GM10266 (cell line): ENCODE data around the gene MAGEA2.
"Not testable (repeated sequence)": the region's sequence is repeated elsewhere in the genome, so short reads cannot be mapped to it uniquely, and the experiment has no call there.

ENCODE experiments used
- DNase-seq: peaks from one replicate; pipeline ENCODE4 v3.0.0; 2012; ENCODE audit errors: extremely low spot score
- CTCF ChIP-seq: IDR thresholded peaks from 2 replicates; pipeline ENCODE4 v1.5.1; 2012; ENCODE audit warnings: mild to moderate bottlenecking, low read depth; ENCODE audit not compliant: control insufficient read depth, insufficient read depth; ENCODE audit errors: missing control alignments

MAGEA2 gene

GRCh38 chrX:152753686-152754650 lies at the start of gene MAGEA2:
TSS of gene MAGEA2 (minus strand) at chrX:152753842. CDS start at chrX:152751363, 2,479 bp downstream.
- not testable (repeated sequence) for DNase-seq

- no peak for DNase-seq
- no peak for TF ChIP-seq CTCF
Measured at GRCh38 chrX:152798945-152799344, 45.3 kb upstream of the MAGEA2 start.

GRCh38 chrX:152787062-152787461 lies 33.4 kb upstream of the MAGEA2 start:
- DNase-seq = not testable (repeated sequence)

- not testable (repeated sequence) for DNase-seq
Measured at GRCh38 chrX:152769549-152770289, 16.1 kb upstream of the MAGEA2 start, which contains the start of gene MAGEA6. TSS of gene MAGEA6 (minus strand) at chrX:152769689. CDS start at chrX:152767650, 2,039 bp downstream.

- not testable (repeated sequence) for DNase-seq
Measured at GRCh38 chrX:152766562-152766961, 12.9 kb upstream of the MAGEA2 start.

- DNase-seq = not testable (repeated sequence)
Measured at GRCh38 chrX:152761582-152761981, 7.9 kb upstream of the MAGEA2 start.

GRCh38 chrX:152759544-152759943 lies 5.9 kb upstream of the MAGEA2 start:
- DNase-seq = not testable (repeated sequence)

GRCh38 chrX:152758918-152759317 lies 5.3 kb upstream of the MAGEA2 start, which contains the start of gene CSAG3:
TSS of gene CSAG3 (plus strand) at chrX:152759218.
- not testable (repeated sequence) for DNase-seq

- not testable (repeated sequence) for DNase-seq
Measured at GRCh38 chrX:152754871-152755270, 1.2 kb upstream of the MAGEA2 start.

- no peak for DNase-seq
- TF ChIP-seq CTCF = no peak
Measured at GRCh38 chrX:152738560-152738959, 15.1 kb downstream of the MAGEA2 start.

- not testable (repeated sequence) for DNase-seq
Measured at GRCh38 chrX:152736528-152736927, 17.1 kb downstream of the MAGEA2 start.

- TF ChIP-seq CTCF = no peak
Measured at GRCh38 chrX:152735860-152736511, 17.7 kb downstream of the MAGEA2 start.

More at GRCh38 chrX:152735860-152736511, 17.7 kb downstream of the MAGEA2 start:
- no peak for DNase-seq
